Mucosa of rectum (tissue), 2 donors: ENCODE data around the gene C10orf90.

Experiments
- H3K27ac ChIP-seq, 2 donors: one replicate each; pipeline ENCODE4 v1.7.0; 2013; ENCODE audit warnings: inconsistent platforms in 2 of 2, low read depth in 2 of 2, low read length in 2 of 2
- H3K27me3 ChIP-seq, 2 donors: one replicate each; pipeline ENCODE4 v1.7.0; 2013; ENCODE audit warnings: low read length in 2 of 2; ENCODE audit not compliant: control insufficient read depth in 2 of 2, insufficient read depth in 2 of 2
- H3K36me3 ChIP-seq, 2 donors: one replicate each; pipeline ENCODE4 v1.7.0; 2013; ENCODE audit warnings: low read length in 2 of 2; ENCODE audit not compliant: control insufficient read depth in 2 of 2, insufficient read depth in 2 of 2
- H3K4me1 ChIP-seq, 2 donors: one replicate each; pipeline ENCODE4 v1.7.0; 2013; ENCODE audit warnings: low read length in 2 of 2, mild to moderate bottlenecking in 1 of 2; ENCODE audit not compliant: control insufficient read depth in 2 of 2, insufficient read depth in 2 of 2
- H3K4me3 ChIP-seq, 2 donors: one replicate each; pipeline ENCODE4 v1.7.0; 2013; ENCODE audit warnings: low read length in 2 of 2
- H3K9ac ChIP-seq, 2 donors: one replicate each; pipeline ENCODE4 v1.7.0; 2013; ENCODE audit warnings: low read length in 2 of 2, low read depth in 1 of 2, mild to moderate bottlenecking in 1 of 2
- H3K9me3 ChIP-seq, 2 donors: one replicate each; pipeline ENCODE4 v1.7.0; 2013; ENCODE audit warnings: low read length in 2 of 2; ENCODE audit not compliant: control insufficient read depth in 2 of 2
- donor health status: healthy.
- donor health status: Normal muscosa, but diverticular disease.

The C10orf90 gene

GRCh38 chr10:126592901-126593300, 77.6 kb downstream of the C10orf90 start:
- Histone ChIP-seq H3K27me3 (no peaks in the 10 kb centered on the region), H3K9me3 (no peaks in the 10 kb centered on the region), H3K27ac (no peak overlapping the region), H3K36me3 (no peaks in the 10 kb centered on the region), H3K9ac (no peak overlapping the region), H3K4me1 (no peaks in the 10 kb centered on the region), H3K4me3 (no peak overlapping the region)

- Histone ChIP-seq H3K4me3 (no peak overlapping the region), H3K4me1 (no peaks in the 10 kb centered on the region), H3K27ac (no peak overlapping the region), H3K9ac (no peak overlapping the region), H3K27me3 (no peaks in the 10 kb centered on the region), H3K9me3 (no peaks in the 10 kb centered on the region), H3K36me3 (no peaks in the 10 kb centered on the region)
Observed at GRCh38 chr10:126588024-126588423, 82.5 kb downstream of the C10orf90 start.

- Histone ChIP-seq H3K36me3 (no peaks in the 10 kb centered on the region), H3K9me3 (no peaks in the 10 kb centered on the region), H3K27me3 (no peaks in the 10 kb centered on the region), H3K9ac (no peak overlapping the region), H3K4me3 (no peak overlapping the region), H3K4me1 (no peaks in the 10 kb centered on the region), H3K27ac (no peak overlapping the region)
Observed at GRCh38 chr10:126586878-126587277, 83.6 kb downstream of the C10orf90 start.

GRCh38 chr10:126586128-126586527, 84.4 kb downstream of the C10orf90 start:
- H3K4me3 ChIP-seq = no peak overlapping the region
- no peaks in the 10 kb centered on the region for H3K27me3 ChIP-seq
- no peaks in the 10 kb centered on the region for H3K36me3 ChIP-seq
- H3K27ac ChIP-seq = no peak overlapping the region
- H3K9me3 ChIP-seq = no peaks in the 10 kb centered on the region
- no peak overlapping the region for H3K9ac ChIP-seq
- H3K4me1 ChIP-seq = no peaks in the 10 kb centered on the region

GRCh38 chr10:126585249-126586017, 85.1 kb downstream of the C10orf90 start:
- Histone ChIP-seq H3K27ac (no peak overlapping the region), H3K36me3 (no peaks in the 10 kb centered on the region), H3K27me3 (peaks cover 0 to 2% of the 10 kb centered on the region in 2 donors), H3K4me1 (no peaks in the 10 kb centered on the region), H3K9me3 (no peaks in the 10 kb centered on the region), H3K4me3 (no peak overlapping the region), H3K9ac (no peak overlapping the region)

DNA sequence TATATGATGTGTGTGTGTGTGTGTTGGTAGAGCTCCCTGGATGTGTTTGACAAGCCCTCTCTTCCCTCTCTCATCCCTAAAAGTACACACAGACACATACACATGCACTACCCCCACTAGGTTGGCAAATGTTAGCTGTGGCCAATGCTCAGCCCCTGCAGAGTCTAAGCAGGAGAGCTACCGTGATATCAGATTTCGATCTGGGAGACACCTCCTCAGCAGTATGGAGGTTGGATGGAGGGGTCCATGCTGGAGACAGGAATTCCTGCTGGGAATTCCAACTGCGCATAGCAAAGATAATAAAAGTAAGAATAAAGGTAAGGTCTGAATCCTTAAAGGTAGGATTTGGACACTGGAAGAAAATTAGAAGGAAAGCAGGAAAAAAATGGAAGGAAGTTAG, 85.7 kb downstream of the C10orf90 start:
- H3K27ac ChIP-seq = no peak overlapping the region
- H3K27me3 ChIP-seq = peaks cover 0 to 2% of the 10 kb centered on the region in 2 donors
- no peaks in the 10 kb centered on the region for H3K4me1 ChIP-seq
- no peaks in the 10 kb centered on the region for H3K9me3 ChIP-seq
- H3K36me3 ChIP-seq = no peaks in the 10 kb centered on the region
- H3K9ac ChIP-seq = no peak overlapping the region
- no peak overlapping the region for H3K4me3 ChIP-seq

GRCh38 chr10:126583552-126584200, 86.8 kb downstream of the C10orf90 start:
- Histone ChIP-seq H3K27ac (no peak overlapping the region), H3K4me1 (no peaks in the 10 kb centered on the region), H3K36me3 (no peaks in the 10 kb centered on the region), H3K9me3 (no peaks in the 10 kb centered on the region), H3K27me3 (peaks cover 0 to 2% of the 10 kb centered on the region in 2 donors), H3K9ac (no peak overlapping the region), H3K4me3 (no peak overlapping the region)

- Histone ChIP-seq H3K9ac (no peak overlapping the region), H3K27me3 (peaks cover 0 to 2% of the 10 kb centered on the region in 2 donors), H3K4me1 (no peaks in the 10 kb centered on the region), H3K4me3 (no peak overlapping the region), H3K27ac (no peak overlapping the region), H3K36me3 (no peaks in the 10 kb centered on the region), H3K9me3 (no peaks in the 10 kb centered on the region)
Observed at GRCh38 chr10:126581648-126582046, 88.8 kb downstream of the C10orf90 start.

DNA sequence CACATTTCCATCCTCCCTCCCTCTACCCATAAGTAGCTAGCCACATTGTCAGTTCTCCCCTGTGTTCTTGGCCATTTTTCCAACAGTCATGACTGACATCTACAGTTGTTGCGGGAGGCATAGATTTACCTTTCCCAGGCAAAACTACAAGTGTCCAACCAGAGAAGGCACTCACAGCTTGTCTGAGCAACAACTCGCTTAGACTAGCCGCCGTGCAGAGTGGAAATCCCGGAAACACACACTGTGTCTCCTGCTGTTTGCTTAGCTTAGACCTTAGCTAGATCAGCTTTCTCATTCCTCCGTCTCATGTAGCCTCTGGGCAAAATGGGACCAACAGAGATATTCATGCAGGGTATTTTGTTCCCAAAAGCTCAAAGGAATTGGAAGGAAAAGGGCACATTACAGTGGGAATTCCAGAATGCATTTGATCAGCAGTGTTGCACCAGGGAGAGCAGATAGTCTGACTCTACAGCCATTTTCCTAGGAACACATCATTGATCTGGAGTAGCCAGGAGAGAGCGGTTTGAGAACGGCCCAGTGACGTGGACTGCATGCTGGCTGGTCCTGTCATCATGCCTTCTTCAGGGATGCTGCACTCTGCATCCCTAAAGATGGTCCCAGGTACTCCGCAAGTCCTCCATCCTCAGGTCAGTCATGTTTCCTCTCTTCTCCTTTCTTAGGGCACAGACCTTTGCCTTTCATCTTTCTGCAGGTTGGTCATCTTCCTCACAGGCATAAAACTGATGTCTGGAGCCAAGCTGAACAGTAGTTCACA, 89.4 kb downstream of the C10orf90 start:
- Histone ChIP-seq H3K4me1 (no peaks in the 10 kb centered on the region), H3K9me3 (no peaks in the 10 kb centered on the region), H3K9ac (no peak overlapping the region), H3K36me3 (no peaks in the 10 kb centered on the region), H3K27ac (no peak overlapping the region), H3K27me3 (peaks cover 0 to 2% of the 10 kb centered on the region in 2 donors), H3K4me3 (no peak overlapping the region)

DNA sequence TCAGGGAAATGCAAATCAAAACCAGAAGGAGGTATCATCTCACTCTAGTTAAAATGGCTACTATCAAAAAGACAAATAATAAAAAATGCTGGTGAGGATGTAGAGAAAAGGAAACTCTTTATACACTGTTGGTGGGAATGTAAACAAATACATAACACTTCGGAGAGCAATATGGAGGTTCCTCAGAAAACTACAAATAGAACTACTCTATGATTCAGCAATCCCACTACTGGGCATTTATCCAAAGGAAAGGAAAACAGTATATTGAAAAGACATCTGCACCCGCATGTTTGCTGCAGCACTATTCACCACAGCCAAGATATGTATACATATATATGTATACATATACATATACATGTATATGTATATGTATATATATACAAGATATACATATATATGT, 94.2 kb downstream of the C10orf90 start:
- H3K27ac ChIP-seq = no peak overlapping the region
- no peak overlapping the region for H3K4me3 ChIP-seq
- no peaks in the 10 kb centered on the region for H3K9me3 ChIP-seq
- no peaks in the 10 kb centered on the region for H3K4me1 ChIP-seq
- H3K9ac ChIP-seq = no peak overlapping the region
- peaks cover 0 to 2% of the 10 kb centered on the region in 2 donors for H3K27me3 ChIP-seq
- no peaks in the 10 kb centered on the region for H3K36me3 ChIP-seq
